HEK293T (cell line): ENCODE measurements around the gene C11orf24.

ENCODE experiments used
- CTBP1 ChIP-seq: fragments of 450-650 bp; IDR thresholded peaks from 2 replicates; pipeline ENCODE4 v1.6.1; 2016; ENCODE audit warnings: borderline replicate concordance
- FOXK2 ChIP-seq: fragments of 450-650 bp; IDR thresholded peaks from 2 replicates; pipeline ENCODE4 v1.6.1; 2016; ENCODE audit warnings: mild to moderate bottlenecking
- FOXM1 ChIP-seq: fragments of 450-650 bp; IDR thresholded peaks from 2 replicates; pipeline ENCODE4 v1.6.1; 2017; ENCODE audit warnings: mild to moderate bottlenecking, borderline replicate concordance
- LEF1 ChIP-seq: fragments of 450-650 bp; IDR thresholded peaks from 2 replicates; pipeline ENCODE4 v1.6.1; 2017; ENCODE audit warnings: mild to moderate bottlenecking, borderline replicate concordance
- NFRKB ChIP-seq: fragments of 450-650 bp; IDR thresholded peaks from 2 replicates; pipeline ENCODE4 v1.6.1; 2016; ENCODE audit warnings: mild to moderate bottlenecking, moderate library complexity
- SP1 ChIP-seq: fragments of 450-650 bp; IDR thresholded peaks from 2 replicates; pipeline ENCODE4 v1.6.1; 2017
- SUZ12 ChIP-seq: fragments of 450-650 bp; IDR thresholded peaks from 2 replicates; pipeline ENCODE4 v1.6.1; 2016; ENCODE audit warnings: mild to moderate bottlenecking

- no peak for TF ChIP-seq FOXK2
- TF ChIP-seq FOXM1: no peak
- no peak for TF ChIP-seq SUZ12
- TF ChIP-seq SP1: no peak
- TF ChIP-seq NFRKB: no peak
- TF ChIP-seq LEF1: no peak
- no peak for TF ChIP-seq CTBP1
These were observed 1.4 kb upstream of the C11orf24 start for GRCh38 chr11:68273026-68273738.
